Esophagus squamous epithelium (tissue), 4 donors: ENCODE results near the gene VIL1.
A peak's percentile ranks its signal among the peaks of the same experiment; 100 is the strongest.

Experiments
- POLR2A ChIP-seq, 4 donors: fragments of 450-650 bp; IDR thresholded peaks; one replicate each; pipeline ENCODE4 v1.6.1; 2017; ENCODE audit warnings: antibody characterized with exemption in 4 of 4, mild to moderate bottlenecking in 4 of 4, moderate library complexity in 3 of 4
- TF ChIP-seq, protein P1 (sequence below), 6 experiments: fragments of 450-650 bp in 4 of 6; fragments of 200-600 bp in 2 of 6; sonication (generic) in 2 of 6; IDR thresholded peaks; one replicate each; pipeline ENCODE4 v1.5.1; 2016 to 2019; ENCODE audit warnings: antibody characterized with exemption in 6 of 6, mild to moderate bottlenecking in 4 of 6, moderate library complexity in 4 of 6

DNA sequence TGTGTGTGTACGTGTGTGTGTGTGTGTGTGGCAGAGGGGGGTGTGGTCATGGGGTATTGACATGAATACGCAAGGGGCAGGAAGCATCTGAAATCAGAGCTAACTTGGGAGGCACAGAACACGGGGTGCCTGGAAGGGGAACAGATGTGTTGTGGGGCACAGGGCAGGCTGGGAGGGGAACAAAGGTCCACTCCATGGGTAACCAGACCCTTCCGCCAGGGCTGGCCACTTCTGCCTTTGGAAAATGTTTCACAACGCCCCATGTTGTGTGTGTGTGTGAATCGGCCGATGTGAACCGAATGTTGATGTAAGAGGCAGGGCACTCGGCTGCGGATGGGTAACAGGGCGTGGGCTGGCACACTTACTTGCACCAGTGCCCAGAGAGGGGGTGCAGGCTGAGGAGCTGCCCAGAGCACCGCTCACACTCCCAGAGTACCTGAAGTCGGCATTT is 37.0 kb upstream of the VIL1 start, which contains the start of gene SLC11A1:
- TF ChIP-seq, protein P1, sequence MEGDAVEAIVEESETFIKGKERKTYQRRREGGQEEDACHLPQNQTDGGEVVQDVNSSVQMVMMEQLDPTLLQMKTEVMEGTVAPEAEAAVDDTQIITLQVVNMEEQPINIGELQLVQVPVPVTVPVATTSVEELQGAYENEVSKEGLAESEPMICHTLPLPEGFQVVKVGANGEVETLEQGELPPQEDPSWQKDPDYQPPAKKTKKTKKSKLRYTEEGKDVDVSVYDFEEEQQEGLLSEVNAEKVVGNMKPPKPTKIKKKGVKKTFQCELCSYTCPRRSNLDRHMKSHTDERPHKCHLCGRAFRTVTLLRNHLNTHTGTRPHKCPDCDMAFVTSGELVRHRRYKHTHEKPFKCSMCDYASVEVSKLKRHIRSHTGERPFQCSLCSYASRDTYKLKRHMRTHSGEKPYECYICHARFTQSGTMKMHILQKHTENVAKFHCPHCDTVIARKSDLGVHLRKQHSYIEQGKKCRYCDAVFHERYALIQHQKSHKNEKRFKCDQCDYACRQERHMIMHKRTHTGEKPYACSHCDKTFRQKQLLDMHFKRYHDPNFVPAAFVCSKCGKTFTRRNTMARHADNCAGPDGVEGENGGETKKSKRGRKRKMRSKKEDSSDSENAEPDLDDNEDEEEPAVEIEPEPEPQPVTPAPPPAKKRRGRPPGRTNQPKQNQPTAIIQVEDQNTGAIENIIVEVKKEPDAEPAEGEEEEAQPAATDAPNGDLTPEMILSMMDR (IDR thresholded peaks at IDR 0.05): no peak
- TF ChIP-seq POLR2A (IDR thresholded peaks at IDR 0.05): peak in 2 of 4 donors; percentile 56 to 57
